A549 (cell line): ENCODE measurements around the gene ABHD2.

Experiments
- EHMT2 ChIP-seq: fragments of 200-600 bp; sonication (generic); IDR thresholded peaks from 2 replicates; pipeline ENCODE4 v1.6.1; 2016; ENCODE audit warnings: antibody characterized with exemption, low read depth, mild to moderate bottlenecking, moderate library complexity
- POLR2A ChIP-seq: IDR thresholded peaks from 2 replicates; pipeline ENCODE4 v1.6.1; 2012; ENCODE audit warnings: mild to moderate bottlenecking, low read length
- TF ChIP-seq, protein P1 (sequence below): fragments of >200 bp; sonication (Bioruptor Twin); formaldehyde crosslinking; IDR thresholded peaks from 3 replicates; pipeline ENCODE4 v1.5.1; 2016

GRCh38 chr15:89165677-89166076 is 77.4 kb downstream of the ABHD2 start:
- TF ChIP-seq EHMT2 (no peak), POLR2A (no peak)
- TF ChIP-seq, protein P1, sequence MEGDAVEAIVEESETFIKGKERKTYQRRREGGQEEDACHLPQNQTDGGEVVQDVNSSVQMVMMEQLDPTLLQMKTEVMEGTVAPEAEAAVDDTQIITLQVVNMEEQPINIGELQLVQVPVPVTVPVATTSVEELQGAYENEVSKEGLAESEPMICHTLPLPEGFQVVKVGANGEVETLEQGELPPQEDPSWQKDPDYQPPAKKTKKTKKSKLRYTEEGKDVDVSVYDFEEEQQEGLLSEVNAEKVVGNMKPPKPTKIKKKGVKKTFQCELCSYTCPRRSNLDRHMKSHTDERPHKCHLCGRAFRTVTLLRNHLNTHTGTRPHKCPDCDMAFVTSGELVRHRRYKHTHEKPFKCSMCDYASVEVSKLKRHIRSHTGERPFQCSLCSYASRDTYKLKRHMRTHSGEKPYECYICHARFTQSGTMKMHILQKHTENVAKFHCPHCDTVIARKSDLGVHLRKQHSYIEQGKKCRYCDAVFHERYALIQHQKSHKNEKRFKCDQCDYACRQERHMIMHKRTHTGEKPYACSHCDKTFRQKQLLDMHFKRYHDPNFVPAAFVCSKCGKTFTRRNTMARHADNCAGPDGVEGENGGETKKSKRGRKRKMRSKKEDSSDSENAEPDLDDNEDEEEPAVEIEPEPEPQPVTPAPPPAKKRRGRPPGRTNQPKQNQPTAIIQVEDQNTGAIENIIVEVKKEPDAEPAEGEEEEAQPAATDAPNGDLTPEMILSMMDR: no peak
